ENCODE measurements around the gene UBE2E2. TPM values are rescaled to one million over a fixed set of nuclear protein-coding genes. Genes with fewer than 3 reads are reported as not detected.

The UBE2E2 gene
- polyA plus RNA-seq, 1 donor (not counting 4 experiments of a cell fraction or from before 2014, with no cell fraction given), result 63.2 TPM

GRCh38 chr3:23442598-23443383 lies 239.7 kb downstream of the UBE2E2 start:
- no peaks in the 10 kb centered on the region for H3K9me3 ChIP-seq (ENCODE audit: control insufficient read depth, low read depth, low read length)
- no peaks in the 10 kb centered on the region for H3K27me3 ChIP-seq (ENCODE audit: control insufficient read depth, extremely low read depth, insufficient read depth, low read length)
- no peak overlapping the region for H2AFZ ChIP-seq (ENCODE audit: control insufficient read depth, low read length)
- no peaks in the 10 kb centered on the region for H4K20me1 ChIP-seq (ENCODE audit: control insufficient read depth, extremely low read depth, insufficient read depth, low read length)
- no peaks in the 10 kb centered on the region for H3K4me1 ChIP-seq (ENCODE audit: control insufficient read depth, extremely low read depth, insufficient read depth, low read length)
- DNase-seq (ENCODE audit: low read depth, low spot score) (no peak), FAIRE-seq (no peak)
- H3K79me2 ChIP-seq (ENCODE audit: control insufficient read depth, insufficient read depth, low read length), result no peaks in the 10 kb centered on the region
- H3K9ac ChIP-seq (ENCODE audit: control insufficient read depth, extremely low read depth, insufficient read depth, low read length), result no peak overlapping the region
- dilution Hi-C loops (cut with MboI; ENCODE audit: extremely low pct_ligation_motif_present, low sequenced_read_pairs), result no loop called here
- no peak overlapping the region for H3K4me2 ChIP-seq (ENCODE audit: control insufficient read depth, extremely low read depth, insufficient read depth, low read depth, low read length)
- TF ChIP-seq, protein P1, sequence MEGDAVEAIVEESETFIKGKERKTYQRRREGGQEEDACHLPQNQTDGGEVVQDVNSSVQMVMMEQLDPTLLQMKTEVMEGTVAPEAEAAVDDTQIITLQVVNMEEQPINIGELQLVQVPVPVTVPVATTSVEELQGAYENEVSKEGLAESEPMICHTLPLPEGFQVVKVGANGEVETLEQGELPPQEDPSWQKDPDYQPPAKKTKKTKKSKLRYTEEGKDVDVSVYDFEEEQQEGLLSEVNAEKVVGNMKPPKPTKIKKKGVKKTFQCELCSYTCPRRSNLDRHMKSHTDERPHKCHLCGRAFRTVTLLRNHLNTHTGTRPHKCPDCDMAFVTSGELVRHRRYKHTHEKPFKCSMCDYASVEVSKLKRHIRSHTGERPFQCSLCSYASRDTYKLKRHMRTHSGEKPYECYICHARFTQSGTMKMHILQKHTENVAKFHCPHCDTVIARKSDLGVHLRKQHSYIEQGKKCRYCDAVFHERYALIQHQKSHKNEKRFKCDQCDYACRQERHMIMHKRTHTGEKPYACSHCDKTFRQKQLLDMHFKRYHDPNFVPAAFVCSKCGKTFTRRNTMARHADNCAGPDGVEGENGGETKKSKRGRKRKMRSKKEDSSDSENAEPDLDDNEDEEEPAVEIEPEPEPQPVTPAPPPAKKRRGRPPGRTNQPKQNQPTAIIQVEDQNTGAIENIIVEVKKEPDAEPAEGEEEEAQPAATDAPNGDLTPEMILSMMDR (optimal IDR thresholded peaks at IDR 0.05 in 1 of 3, IDR thresholded peaks at IDR 0.05 in 1 of 3, conservative IDR thresholded peaks at IDR 0.05 in 1 of 3; ENCODE audit: extremely low read depth in 1 of 3, insufficient read depth in 2 of 3, low read length in 3 of 3), result no peak
- TF ChIP-seq EZH2 (IDR thresholded peaks at IDR 0.05; ENCODE audit: low read length), result no peak
- no peaks in the 10 kb centered on the region for H3K36me3 ChIP-seq (ENCODE audit: control insufficient read depth in 2 of 2, extremely low read depth in 1 of 2, insufficient read depth in 2 of 2, low read length in 2 of 2)
- no peak overlapping the region for H3K27ac ChIP-seq (ENCODE audit: control insufficient read depth, insufficient read depth, low read length)
- no peaks in the 10 kb centered on the region for H3K9me1 ChIP-seq (ENCODE audit: control insufficient read depth, extremely low read depth, insufficient read depth, low read length)
- no peak overlapping the region for H3K4me3 ChIP-seq (ENCODE audit: control insufficient read depth in 2 of 3, extremely low read depth in 1 of 3, insufficient read depth in 2 of 3, low read depth in 1 of 3, low read length in 3 of 3)

GRCh38 chr3:23444386-23444785 lies 241.3 kb downstream of the UBE2E2 start:
- Histone ChIP-seq H4K20me1 (ENCODE audit: control insufficient read depth, extremely low read depth, insufficient read depth, low read length) (no peaks in the 10 kb centered on the region), H3K9me1 (ENCODE audit: control insufficient read depth, extremely low read depth, insufficient read depth, low read length) (no peaks in the 10 kb centered on the region), H3K79me2 (ENCODE audit: control insufficient read depth, insufficient read depth, low read length) (no peaks in the 10 kb centered on the region), H3K9ac (ENCODE audit: control insufficient read depth, extremely low read depth, insufficient read depth, low read length) (no peak overlapping the region), H3K4me3 (ENCODE audit: control insufficient read depth in 2 of 3, extremely low read depth in 1 of 3, insufficient read depth in 2 of 3, low read depth in 1 of 3, low read length in 3 of 3) (no peak overlapping the region), H3K27ac (ENCODE audit: control insufficient read depth, insufficient read depth, low read length) (no peak overlapping the region), H3K27me3 (ENCODE audit: control insufficient read depth, extremely low read depth, insufficient read depth, low read length) (no peaks in the 10 kb centered on the region), H3K4me2 (ENCODE audit: control insufficient read depth, extremely low read depth, insufficient read depth, low read depth, low read length) (no peak overlapping the region), H3K9me3 (ENCODE audit: control insufficient read depth, low read depth, low read length) (no peaks in the 10 kb centered on the region), H3K4me1 (ENCODE audit: control insufficient read depth, extremely low read depth, insufficient read depth, low read length) (no peaks in the 10 kb centered on the region), H2AFZ (ENCODE audit: control insufficient read depth, low read length) (no peak overlapping the region), H3K36me3 (ENCODE audit: control insufficient read depth in 2 of 2, extremely low read depth in 1 of 2, insufficient read depth in 2 of 2, low read length in 2 of 2) (no peaks in the 10 kb centered on the region)
- FAIRE-seq (no peak), DNase-seq (ENCODE audit: low read depth, low spot score) (no peak)
- TF ChIP-seq, protein P1 (optimal IDR thresholded peaks at IDR 0.05 in 1 of 3, IDR thresholded peaks at IDR 0.05 in 1 of 3, conservative IDR thresholded peaks at IDR 0.05 in 1 of 3; ENCODE audit: extremely low read depth in 1 of 3, insufficient read depth in 2 of 3, low read length in 3 of 3), result no peak
- no peak for TF ChIP-seq EZH2 (IDR thresholded peaks at IDR 0.05; ENCODE audit: low read length)
- dilution Hi-C loops (cut with MboI; ENCODE audit: extremely low pct_ligation_motif_present, low sequenced_read_pairs), result no loop called here

All from keratinocyte (primary cell).